IgD-negative memory B cell (primary cell): Measurements from ENCODE around the gene MPLKIP. TPM values are rescaled to one million over a fixed set of nuclear protein-coding genes. Genes with fewer than 3 reads are reported as not detected.
"Not testable (repeated sequence)": the region's sequence is repeated elsewhere in the genome, so short reads cannot be mapped to it uniquely, and the experiment has no call there.

Experiments used
- H3K27ac Mint-ChIP-seq, 3 donors: one replicate each; pipeline ENCODE4 v1.8.0; 2020 to 2022; ENCODE audit warnings: mild to moderate bottlenecking in 3 of 3, mixed read lengths in 3 of 3, moderate library complexity in 1 of 3
- H3K27me3 Mint-ChIP-seq: one replicate; pipeline ENCODE4 v1.8.0; 2021; ENCODE audit warnings: mixed read lengths
- H3K36me3 Mint-ChIP-seq: one replicate; pipeline ENCODE4 v1.8.0; 2020; ENCODE audit warnings: mild to moderate bottlenecking, mixed read lengths
- H3K4me1 Mint-ChIP-seq, 3 donors: one replicate each; pipeline ENCODE4 v1.8.0; 2020 to 2022; ENCODE audit warnings: mixed read lengths in 3 of 3, mild to moderate bottlenecking in 1 of 3
- H3K4me3 Mint-ChIP-seq, 4 donors: one replicate each; pipeline ENCODE4 v1.8.0; 2020 to 2022; ENCODE audit warnings: mild to moderate bottlenecking in 4 of 4, mixed read lengths in 4 of 4, moderate library complexity in 3 of 4
- H3K9me3 Mint-ChIP-seq, 3 donors: one replicate each; pipeline ENCODE4 v1.8.0; 2020 to 2021; ENCODE audit warnings: mixed read lengths in 3 of 3, mild to moderate bottlenecking in 1 of 3
- polyA plus RNA-seq: library from polyadenylated mRNA; unstranded; fragments of 300-500 nt; fragmentation: Illumina TruSeq; gene quantifications from one replicate; pipeline ENCODE4 v1.2.3, GENCODE V29; 2021

The MPLKIP gene
- 65.2 TPM for polyA plus RNA-seq

DNA sequence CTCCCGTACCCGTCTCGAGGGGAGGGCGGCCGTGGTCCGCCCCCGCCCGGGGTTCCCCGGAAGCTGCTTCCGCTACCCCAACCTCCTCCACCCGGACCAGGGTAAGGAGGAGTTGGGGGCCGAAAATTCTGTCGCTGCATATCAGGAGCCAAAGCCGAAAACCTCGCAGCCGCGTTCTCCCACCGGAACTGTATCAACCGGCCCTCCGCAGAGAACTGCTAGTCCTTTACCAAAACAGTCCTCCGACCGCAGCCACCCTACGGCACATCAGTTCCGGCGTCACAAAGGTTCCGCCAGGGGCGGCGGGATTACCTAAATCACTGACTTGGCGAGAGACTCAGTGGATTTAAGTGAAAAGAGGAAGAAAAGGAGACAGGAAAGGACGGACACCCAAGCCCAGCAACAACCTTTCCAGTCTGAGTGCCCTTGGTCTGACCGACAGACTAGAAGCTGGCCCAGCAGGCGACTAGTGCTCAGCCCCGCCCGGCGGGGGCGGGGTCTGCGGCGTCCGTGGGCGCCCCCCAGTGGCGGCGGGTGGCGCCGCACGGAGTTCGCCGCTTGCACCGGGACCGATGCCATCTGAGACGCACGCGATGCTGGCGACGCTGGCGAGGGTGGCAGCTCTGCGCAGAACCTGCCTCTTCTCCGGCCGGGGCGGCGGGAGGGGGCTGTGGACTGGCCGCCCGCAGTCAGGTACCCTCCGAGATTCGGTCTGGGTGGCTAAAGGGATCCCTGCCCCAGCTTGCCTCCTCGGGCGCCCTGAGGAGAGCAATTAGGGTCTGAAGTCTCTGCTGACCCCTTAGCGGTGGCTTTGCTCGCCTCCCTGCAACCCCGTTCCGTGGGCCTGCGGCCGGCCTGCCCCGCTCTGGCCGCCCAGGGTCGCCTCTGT is at the start of gene MPLKIP, which contains the start of gene SUGCT:
Gene MPLKIP, minus strand, starts transcription at position 195 of the 889 bp plus-strand sequence. Its CDS starts 55 bp downstream, at position 140.
Gene SUGCT, plus strand, starts transcription at position 578 of the 889 bp plus-strand sequence.
- H3K36me3 Mint-ChIP-seq = no peaks in the 10 kb centered on the region

DNA sequence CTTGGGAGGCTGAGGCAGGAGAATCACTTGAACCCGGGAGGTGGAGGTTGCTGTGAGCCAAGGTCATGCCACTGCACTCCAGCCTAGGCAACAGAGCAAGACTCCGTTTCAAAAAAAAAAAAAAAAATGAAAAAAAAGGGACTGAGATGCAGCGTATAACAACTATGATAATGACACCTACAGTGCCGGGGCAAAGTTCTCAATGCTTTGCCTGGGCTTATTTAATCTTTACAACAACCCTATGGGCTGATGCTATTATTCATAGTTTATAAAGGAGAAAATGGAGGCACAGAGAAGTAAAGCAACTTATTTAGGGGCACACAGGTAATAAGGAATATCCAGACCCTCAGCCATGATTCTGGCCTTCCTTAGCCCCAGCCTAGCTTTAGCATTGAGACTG is 48.0 kb upstream of the MPLKIP start:
- H3K27ac Mint-ChIP-seq = no peak overlapping the region
- no peaks in the 10 kb centered on the region for H3K36me3 Mint-ChIP-seq

More for the DNA sequence above, at the start of gene MPLKIP, which contains the start of gene SUGCT:
- Mint-ChIP-seq H3K4me3 (peak within 1 kb of the TSS; percentile 91 to 100 (median 98)), H3K27me3 (peaks cover 2% of the 10 kb centered on the region), H3K9me3 (peaks cover 0 to 2% (median 0%) of the 10 kb centered on the region in 3 donors), H3K4me1 (peaks cover 18 to 20% (median 20%) of the 10 kb centered on the region in 3 donors), H3K27ac (peak within 1 kb of the TSS; percentile 84 to 99 (median 98))

DNA sequence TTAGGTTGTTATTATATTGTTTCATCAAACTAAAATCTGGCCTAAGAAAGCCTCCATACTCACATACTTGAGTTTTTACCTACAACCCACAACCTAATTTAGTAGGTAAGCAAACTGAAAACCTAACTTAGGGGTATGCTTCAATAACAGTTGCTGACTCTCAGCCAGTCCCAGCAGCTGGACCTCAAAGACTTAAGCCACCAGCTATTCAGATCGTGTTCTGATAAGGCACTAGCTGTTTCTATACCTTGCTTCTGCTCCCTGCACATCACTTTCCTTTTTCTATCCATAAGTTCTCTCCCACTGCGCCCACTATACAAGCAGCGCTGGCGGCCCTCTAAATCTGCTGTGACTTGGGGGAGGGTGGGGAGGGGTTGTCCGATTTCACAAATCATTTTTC is 42.6 kb upstream of the MPLKIP start:
- H3K36me3 Mint-ChIP-seq = no peaks in the 10 kb centered on the region
- H3K4me1 Mint-ChIP-seq = no peaks in the 10 kb centered on the region
- no peak overlapping the region for H3K27ac Mint-ChIP-seq

More for the DNA sequence above, 48.0 kb upstream of the MPLKIP start:
- Mint-ChIP-seq H3K9me3 (peaks cover 0 to 1% (median 0%) of the 10 kb centered on the region in 3 donors), H3K27me3 (no peaks in the 10 kb centered on the region), H3K4me1 (no peaks in the 10 kb centered on the region), H3K4me3 (no peak overlapping the region)

DNA sequence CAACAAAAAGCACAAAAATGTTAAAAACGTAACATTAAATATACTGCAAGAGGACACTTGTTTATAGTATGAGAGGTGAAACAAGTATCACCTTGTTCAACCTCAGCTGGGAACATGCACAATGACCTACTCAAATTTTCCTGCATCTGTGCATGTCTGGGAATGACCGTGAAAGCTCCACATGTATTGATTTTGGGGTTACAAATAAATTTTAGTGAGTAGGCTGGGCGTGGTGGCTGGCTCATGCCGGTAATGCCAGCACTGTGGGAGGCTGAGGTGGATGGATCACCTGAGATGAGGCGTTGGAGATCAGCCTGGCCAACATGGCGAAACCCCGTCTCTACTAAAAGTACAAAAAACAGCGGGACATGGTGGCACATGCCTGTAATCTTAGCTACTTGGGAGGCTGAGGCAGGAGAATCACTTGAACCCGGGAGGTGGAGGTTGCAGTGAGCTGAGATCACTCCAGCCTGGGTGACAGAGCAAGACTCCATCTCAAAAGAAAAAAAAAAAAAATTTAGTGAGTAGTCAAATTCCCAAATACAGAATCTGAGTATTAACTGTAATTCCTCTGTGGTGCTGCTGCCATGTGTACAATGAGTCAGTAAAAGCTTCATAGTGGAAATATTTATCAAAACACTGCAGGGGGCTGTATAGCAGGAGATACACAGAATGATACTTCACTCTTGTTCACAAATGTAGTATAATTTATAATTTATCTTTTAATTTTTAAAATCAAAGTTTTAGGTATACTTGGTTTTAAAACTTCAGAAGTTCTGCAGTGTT is 41.5 kb upstream of the MPLKIP start:
- Mint-ChIP-seq H3K27me3 (peaks cover 2% of the 10 kb centered on the region), H3K36me3 (no peaks in the 10 kb centered on the region), H3K27ac (no peak overlapping the region), H3K9me3 (no peaks in the 10 kb centered on the region), H3K4me1 (no peaks in the 10 kb centered on the region), H3K4me3 (no peak overlapping the region)

More for the DNA sequence above, 42.6 kb upstream of the MPLKIP start:
- peaks cover 2% of the 10 kb centered on the region for H3K27me3 Mint-ChIP-seq
- no peak overlapping the region for H3K4me3 Mint-ChIP-seq
- no peaks in the 10 kb centered on the region for H3K9me3 Mint-ChIP-seq

DNA sequence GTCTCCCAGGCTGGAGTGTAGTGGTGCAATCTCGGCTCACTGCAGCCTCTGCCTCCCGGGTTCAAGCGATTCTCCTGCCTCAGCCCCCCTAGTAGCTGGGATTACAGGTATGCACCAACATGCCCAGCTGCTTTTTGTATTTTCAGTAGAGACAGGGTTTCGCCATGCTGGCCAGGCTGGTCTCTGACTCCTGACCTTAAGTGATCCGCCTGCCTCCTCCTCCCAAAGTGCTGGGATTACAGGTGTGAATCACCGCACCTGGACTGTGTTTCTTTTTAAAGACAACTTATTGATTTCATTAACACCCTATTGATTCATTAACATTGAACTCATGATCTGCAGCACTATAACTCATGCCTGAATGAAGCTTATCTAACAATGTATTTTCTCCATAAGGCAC is 40.8 kb upstream of the MPLKIP start:
- not testable (repeated sequence) for H3K27me3 Mint-ChIP-seq, H3K4me3 Mint-ChIP-seq, H3K4me1 Mint-ChIP-seq, H3K36me3 Mint-ChIP-seq, H3K9me3 Mint-ChIP-seq
- peak overlapping the region in 1 of 3 donors; percentile 41 for H3K27ac Mint-ChIP-seq

DNA sequence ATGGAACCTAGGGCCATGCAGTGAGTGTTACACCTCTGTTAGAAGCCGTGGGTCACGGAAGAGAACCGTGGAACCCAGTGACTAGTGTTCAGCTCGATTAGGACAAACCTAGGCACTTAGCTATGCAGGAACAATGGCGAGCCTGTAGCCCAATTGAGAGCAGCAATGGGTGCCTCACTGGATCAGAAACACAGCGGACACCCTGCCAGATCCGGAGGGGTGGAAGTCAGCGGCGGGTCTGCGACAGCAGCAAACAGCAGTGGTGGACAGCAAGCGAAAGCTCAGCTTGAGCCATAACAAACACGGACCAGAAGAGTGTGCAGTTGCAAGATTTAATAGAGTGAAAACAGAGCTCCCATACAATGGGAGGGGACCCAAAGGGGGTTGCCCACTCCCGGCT is 38.7 kb upstream of the MPLKIP start:
- H3K9me3 Mint-ChIP-seq, H3K27me3 Mint-ChIP-seq, H3K27ac Mint-ChIP-seq, H3K4me1 Mint-ChIP-seq, H3K36me3 Mint-ChIP-seq: not testable (repeated sequence)
- H3K4me3 Mint-ChIP-seq = peak overlapping the region in 1 of 4 donors; percentile 58

DNA sequence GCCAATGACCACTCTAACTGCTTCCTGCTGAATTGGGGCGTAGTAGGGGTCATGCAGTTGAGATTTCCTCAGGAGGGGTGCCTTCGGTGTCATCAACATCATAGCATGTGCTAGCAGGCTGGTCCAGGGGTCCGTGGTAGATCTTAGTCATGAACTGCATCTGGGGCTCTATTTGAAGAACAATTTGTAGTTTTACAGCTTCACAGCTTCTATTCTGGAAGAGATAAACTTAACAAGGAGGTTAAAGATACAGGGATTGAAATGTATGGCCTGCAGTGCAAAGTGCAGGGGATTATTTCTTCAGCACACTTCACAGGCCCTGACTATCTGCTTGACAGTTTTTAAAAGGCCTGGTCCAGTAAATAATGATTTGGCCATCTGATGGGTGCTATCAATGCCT is 33.8 kb upstream of the MPLKIP start:
- H3K4me1 Mint-ChIP-seq, H3K36me3 Mint-ChIP-seq, H3K27me3 Mint-ChIP-seq, H3K9me3 Mint-ChIP-seq, H3K27ac Mint-ChIP-seq, H3K4me3 Mint-ChIP-seq: not testable (repeated sequence)

DNA sequence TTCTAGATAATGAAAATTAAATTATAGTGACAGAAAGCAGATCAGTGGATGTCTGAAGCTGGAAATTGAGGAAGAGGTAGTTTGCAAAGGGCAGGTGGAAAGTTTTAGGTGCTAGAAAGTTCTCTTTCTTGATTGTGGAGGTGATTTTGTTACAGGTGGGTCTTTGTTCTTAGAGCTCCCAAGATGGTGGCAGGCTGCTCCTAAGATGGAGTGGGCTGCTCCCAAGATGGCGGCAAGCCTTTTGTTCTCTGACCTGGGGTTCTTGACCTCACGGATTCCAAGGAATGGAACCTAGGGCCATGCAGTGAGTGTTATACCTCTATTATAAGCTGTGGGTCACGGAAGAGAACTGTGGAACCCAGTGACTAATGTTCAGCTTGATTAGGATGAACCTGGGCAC is 32.9 kb upstream of the MPLKIP start:
- Mint-ChIP-seq H3K4me3 (no peak overlapping the region), H3K9me3 (peaks cover 0 to 2% (median 0%) of the 10 kb centered on the region in 3 donors), H3K27me3 (peaks cover 9% of the 10 kb centered on the region), H3K27ac (no peak overlapping the region), H3K4me1 (no peaks in the 10 kb centered on the region), H3K36me3 (no peaks in the 10 kb centered on the region)

DNA sequence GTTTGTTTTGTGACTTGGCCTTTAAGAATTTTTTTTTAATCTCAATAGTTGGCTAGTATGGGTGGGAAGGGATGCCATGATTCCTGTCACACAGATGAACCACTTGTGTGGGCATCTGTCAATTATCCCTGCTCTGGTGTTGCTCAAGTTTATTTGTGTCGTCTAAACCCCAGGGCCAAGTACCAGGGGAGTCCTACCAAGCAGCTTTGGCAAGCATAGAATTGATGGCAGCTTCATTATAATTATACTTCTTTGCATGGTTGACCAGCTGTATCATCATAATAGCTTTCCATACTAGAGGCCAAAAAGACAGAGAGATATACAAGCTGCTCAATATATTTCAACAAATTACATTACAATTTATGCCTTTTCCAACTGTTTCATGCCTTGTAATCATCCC is 30.8 kb upstream of the MPLKIP start:
- Mint-ChIP-seq H3K4me3 (no peak overlapping the region), H3K27ac (no peak overlapping the region), H3K9me3 (peaks cover 0 to 2% (median 0%) of the 10 kb centered on the region in 3 donors), H3K4me1 (no peaks in the 10 kb centered on the region), H3K36me3 (no peaks in the 10 kb centered on the region), H3K27me3 (peaks cover 9% of the 10 kb centered on the region)

DNA sequence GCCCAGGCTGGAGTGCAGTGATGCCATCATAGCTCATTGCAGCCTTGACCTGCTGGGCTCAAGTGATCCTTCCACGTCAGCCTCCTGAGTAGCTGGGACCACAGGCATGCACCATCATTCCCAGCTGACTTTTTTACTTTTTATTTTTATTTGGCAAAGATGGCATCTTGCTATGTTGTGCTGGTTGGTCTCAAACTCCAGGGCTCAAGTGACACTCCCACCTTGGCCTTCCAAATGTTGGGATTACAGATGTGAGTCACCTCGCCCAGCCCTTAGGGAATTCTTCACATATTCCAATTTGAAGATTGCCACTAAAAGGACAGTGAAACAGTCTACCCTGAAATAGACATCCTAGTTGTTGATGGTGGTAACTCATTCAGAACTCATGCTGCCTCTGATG is 28.1 kb upstream of the MPLKIP start:
- Mint-ChIP-seq H3K36me3 (no peaks in the 10 kb centered on the region), H3K27ac (no peak overlapping the region), H3K27me3 (peaks cover 4% of the 10 kb centered on the region), H3K9me3 (peaks cover 0 to 2% (median 0%) of the 10 kb centered on the region in 3 donors), H3K4me3 (no peak overlapping the region), H3K4me1 (no peaks in the 10 kb centered on the region)

DNA sequence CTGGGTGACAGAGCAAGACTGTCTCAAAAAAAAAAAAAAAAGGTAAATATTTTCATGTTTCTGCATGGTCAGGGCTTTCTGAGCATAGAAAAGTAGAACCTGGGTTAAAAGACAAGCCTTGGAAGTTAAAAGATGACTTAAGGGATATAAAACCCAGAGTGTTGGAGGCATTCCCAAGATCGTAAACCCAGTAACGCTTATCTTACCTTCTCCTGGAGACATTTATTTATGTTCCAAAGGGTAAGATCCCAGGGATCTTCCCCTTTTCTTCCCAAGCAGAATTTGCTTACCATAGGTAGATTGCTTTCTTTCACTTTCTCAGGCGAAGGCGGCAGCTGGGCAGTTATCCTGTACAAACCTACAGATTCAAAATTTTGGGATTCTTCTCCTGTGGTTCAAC is 22.6 kb upstream of the MPLKIP start:
- no peak overlapping the region for H3K4me3 Mint-ChIP-seq
- no peaks in the 10 kb centered on the region for H3K36me3 Mint-ChIP-seq
- H3K27ac Mint-ChIP-seq = no peak overlapping the region
- H3K4me1 Mint-ChIP-seq = no peaks in the 10 kb centered on the region
- H3K27me3 Mint-ChIP-seq = peaks cover 4% of the 10 kb centered on the region
- no peaks in the 10 kb centered on the region for H3K9me3 Mint-ChIP-seq

DNA sequence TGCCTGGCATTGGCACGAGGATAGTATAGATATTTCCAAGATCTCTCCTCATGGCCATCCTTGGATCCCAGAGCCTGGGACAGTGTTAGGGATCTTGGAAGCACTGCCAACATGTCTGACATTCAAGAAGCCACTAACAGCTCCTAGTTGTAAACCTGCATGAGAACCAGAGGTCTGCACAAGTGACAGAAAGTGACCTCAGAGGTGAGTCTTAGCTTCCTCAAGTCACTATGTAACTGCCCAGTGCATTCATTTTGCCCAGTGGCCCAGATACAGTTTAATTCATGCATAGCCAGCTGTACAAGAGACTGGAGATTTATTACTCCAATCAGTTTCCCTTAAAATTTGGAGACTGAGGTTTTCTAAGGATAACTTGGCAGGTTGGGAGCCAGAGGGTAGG is 17.1 kb upstream of the MPLKIP start:
- Mint-ChIP-seq H3K4me1 (no peaks in the 10 kb centered on the region), H3K4me3 (no peak overlapping the region), H3K9me3 (no peaks in the 10 kb centered on the region), H3K27me3 (peaks cover 13% of the 10 kb centered on the region), H3K36me3 (no peaks in the 10 kb centered on the region), H3K27ac (no peak overlapping the region)

DNA sequence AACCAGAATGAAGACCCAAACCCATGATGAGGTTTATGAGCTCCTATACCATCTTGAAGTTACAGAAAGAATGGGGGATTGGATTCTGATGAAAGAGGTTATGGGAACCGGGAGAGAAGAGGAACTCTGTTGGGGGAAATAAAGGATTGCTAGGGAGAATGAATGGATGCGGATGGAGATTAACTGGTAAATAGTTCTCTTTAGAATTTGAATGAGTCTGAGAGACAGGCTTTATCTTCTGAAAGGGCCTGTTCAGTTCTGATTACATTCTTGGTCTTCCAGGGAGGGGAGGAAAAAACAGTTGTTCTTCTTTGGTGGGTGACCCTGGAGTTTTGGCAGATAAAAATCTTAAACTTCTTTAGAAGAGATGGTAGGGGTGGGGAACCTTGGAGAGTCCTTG is 14.2 kb upstream of the MPLKIP start:
- H3K27ac Mint-ChIP-seq = no peak overlapping the region
- H3K4me1 Mint-ChIP-seq = no peaks in the 10 kb centered on the region
- H3K9me3 Mint-ChIP-seq = no peaks in the 10 kb centered on the region
- no peaks in the 10 kb centered on the region for H3K36me3 Mint-ChIP-seq
- H3K27me3 Mint-ChIP-seq = peaks cover 13% of the 10 kb centered on the region
- H3K4me3 Mint-ChIP-seq = no peak overlapping the region

DNA sequence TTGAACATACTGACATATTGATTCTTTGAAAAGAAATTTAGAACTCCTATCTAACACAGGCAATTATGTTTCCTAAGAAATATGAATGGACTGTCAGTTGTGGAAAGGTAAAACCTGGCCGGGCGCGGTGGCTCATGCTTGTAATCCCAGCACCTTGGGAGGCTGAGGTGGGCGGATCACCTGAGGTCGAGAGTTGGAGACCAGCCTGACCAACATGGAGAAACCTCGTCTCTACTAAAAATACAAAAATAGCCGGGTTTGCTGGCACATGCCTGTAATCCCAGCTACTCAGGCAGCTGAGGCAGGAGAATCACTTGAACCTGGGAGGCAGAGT is 13.8 kb upstream of the MPLKIP start:
- not testable (repeated sequence) for H3K4me3 Mint-ChIP-seq

DNA sequence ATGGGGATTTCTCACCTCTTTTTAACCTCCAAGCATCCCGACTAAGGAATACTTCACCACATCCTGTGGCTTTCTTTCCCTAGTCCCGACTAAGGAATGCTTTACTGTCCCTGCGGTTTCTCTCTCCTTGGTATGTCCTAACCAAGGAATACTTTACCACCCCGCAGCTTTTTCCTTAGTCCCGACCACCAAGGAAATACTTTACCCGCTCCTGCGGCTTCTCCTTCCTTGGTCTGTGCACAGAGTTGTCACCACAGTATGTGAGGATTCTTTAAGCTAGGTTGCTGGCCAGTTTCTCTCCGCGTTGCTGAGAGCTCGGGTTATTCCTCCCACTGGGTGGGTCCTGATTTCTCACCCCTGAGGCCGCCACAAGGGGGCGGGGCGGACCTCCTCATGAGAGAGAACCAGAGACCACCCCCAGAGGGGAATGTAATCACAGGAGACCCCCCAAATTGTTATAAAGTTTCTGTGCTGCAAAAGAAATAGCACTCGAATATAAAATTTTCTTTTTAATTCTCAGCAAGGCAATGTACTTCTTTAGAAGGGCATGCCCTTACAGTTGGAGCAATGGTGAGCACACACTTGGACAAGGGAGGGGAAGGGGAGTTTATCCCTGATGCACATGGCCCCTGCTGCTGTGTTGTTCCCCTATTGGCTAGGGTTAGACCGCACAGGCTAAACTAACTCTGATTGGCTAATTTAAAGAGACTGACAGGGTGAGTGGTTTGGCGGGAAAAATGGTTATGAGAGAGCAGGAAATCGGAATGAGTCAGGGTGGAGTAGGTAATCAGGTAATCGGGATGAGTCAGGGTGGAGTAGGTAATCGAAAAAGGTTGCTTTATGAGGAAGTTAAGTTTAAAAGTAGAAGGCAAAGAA is 13.2 kb upstream of the MPLKIP start:
- H3K27me3 Mint-ChIP-seq = peaks cover 9% of the 10 kb centered on the region
- H3K4me1 Mint-ChIP-seq = no peaks in the 10 kb centered on the region
- H3K9me3 Mint-ChIP-seq = peaks cover 0 to 3% (median 0%) of the 10 kb centered on the region in 3 donors
- no peak overlapping the region for H3K27ac Mint-ChIP-seq
- no peaks in the 10 kb centered on the region for H3K36me3 Mint-ChIP-seq
- H3K4me3 Mint-ChIP-seq = no peak overlapping the region

More for the DNA sequence above, 13.8 kb upstream of the MPLKIP start:
- H3K36me3 Mint-ChIP-seq, H3K27ac Mint-ChIP-seq, H3K9me3 Mint-ChIP-seq, H3K4me1 Mint-ChIP-seq: not testable (repeated sequence)
- H3K27me3 Mint-ChIP-seq = peaks cover 13% of the 10 kb centered on the region
